ENCODE results near the gene MUC5AC.
"Not testable (repeated sequence)": the region's sequence is repeated elsewhere in the genome, so short reads cannot be mapped to it uniquely, and the experiment has no call there.

MUC5AC gene

GRCh38 chr11:1161410-1162137, 3.8 kb downstream of the MUC5AC start:
- no peak overlapping the region for H3K4me3 ChIP-seq (ENCODE audit: low read depth, low read length)
- TF ChIP-seq, protein P1, sequence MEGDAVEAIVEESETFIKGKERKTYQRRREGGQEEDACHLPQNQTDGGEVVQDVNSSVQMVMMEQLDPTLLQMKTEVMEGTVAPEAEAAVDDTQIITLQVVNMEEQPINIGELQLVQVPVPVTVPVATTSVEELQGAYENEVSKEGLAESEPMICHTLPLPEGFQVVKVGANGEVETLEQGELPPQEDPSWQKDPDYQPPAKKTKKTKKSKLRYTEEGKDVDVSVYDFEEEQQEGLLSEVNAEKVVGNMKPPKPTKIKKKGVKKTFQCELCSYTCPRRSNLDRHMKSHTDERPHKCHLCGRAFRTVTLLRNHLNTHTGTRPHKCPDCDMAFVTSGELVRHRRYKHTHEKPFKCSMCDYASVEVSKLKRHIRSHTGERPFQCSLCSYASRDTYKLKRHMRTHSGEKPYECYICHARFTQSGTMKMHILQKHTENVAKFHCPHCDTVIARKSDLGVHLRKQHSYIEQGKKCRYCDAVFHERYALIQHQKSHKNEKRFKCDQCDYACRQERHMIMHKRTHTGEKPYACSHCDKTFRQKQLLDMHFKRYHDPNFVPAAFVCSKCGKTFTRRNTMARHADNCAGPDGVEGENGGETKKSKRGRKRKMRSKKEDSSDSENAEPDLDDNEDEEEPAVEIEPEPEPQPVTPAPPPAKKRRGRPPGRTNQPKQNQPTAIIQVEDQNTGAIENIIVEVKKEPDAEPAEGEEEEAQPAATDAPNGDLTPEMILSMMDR (IDR thresholded peaks at IDR 0.05; ENCODE audit: borderline replicate concordance, insufficient read depth, low read depth, low read length) = no peak

- TF ChIP-seq, protein P1 (IDR thresholded peaks at IDR 0.05; ENCODE audit: borderline replicate concordance, insufficient read depth, low read depth, low read length) = no peak
- no peak overlapping the region for H3K4me3 ChIP-seq (ENCODE audit: low read depth, low read length)
These were observed 4.4 kb downstream of the MUC5AC start for GRCh38 chr11:1162138-1162475.

GRCh38 chr11:1162491-1163311, 4.9 kb downstream of the MUC5AC start:
- TF ChIP-seq, protein P1 (IDR thresholded peaks at IDR 0.05; ENCODE audit: borderline replicate concordance, insufficient read depth, low read depth, low read length) = no peak
- no peak overlapping the region for H3K4me3 ChIP-seq (ENCODE audit: low read depth, low read length)

DNA sequence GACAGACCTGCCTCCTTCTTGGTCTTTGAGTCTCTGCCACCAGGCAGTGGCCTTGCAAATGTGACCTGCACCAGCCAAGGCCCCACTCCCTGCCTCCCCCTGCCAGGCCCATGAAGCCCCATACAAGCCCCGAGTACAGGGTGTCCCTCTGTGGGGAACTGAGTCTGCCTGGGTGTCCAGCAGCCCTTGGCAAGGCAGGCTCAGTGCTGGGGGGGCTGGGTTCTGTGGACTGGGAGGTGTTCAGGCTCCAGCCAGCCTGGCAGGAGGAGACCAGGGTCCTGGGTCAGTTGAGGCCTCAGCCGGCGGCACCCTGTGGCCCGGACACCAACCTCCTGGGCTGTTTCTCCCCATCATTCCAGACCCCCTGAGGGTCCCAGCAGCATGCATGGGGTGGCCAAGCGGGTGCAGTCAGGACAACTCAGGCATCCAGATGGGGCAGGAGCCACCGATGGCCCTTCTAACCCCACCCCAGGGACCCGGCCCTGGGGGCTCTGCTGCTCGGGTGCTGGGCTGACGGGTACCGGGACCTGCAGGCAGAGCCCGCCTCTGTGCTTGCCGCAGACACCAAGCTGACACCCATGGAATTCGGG, 5.7 kb downstream of the MUC5AC start:
- H3K4me3 ChIP-seq (ENCODE audit: low read depth, low read length) = no peak overlapping the region
- TF ChIP-seq, protein P1 (IDR thresholded peaks at IDR 0.05; ENCODE audit: borderline replicate concordance, insufficient read depth, low read depth, low read length) = no peak

DNA sequence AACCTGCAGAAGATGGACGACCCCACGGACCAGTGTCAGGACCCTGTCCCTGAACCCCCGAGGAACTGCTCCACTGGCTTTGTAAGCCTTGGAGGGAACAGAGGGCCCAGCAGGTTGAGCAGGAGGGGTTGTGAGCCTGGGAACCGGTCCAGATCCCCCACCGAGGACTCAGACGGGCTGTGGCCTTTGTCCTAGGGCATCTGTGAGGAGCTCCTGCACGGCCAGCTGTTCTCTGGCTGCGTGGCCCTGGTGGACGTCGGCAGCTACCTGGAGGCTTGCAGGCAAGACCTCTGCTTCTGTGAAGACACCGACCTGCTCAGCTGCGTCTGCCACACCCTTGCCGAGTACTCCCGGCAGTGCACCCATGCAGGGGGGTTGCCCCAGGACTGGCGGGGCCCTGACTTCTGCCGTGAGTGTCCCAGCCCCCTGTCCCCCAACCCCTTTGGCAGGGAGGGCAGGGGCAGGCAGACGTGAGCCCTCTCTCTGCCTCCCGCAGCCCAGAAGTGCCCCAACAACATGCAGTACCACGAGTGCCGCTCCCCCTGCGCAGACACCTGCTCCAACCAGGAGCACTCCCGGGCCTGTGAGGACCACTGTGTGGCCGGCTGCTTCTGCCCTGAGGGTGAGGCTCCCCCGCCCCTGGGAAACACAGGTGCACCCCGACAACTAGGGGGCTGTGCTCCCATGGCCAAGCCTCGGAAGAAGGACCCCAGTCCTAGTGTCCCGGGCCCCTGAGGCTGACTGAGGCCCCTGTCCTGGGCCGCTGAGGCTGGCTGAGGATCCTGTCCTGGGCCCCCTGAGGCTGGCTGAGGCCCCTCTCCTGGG, 6.4 kb downstream of the MUC5AC start:
- TF ChIP-seq, protein P1 (IDR thresholded peaks at IDR 0.05; ENCODE audit: borderline replicate concordance, insufficient read depth, low read depth, low read length) = no peak
- no peak overlapping the region for H3K4me3 ChIP-seq (ENCODE audit: low read depth, low read length)

DNA sequence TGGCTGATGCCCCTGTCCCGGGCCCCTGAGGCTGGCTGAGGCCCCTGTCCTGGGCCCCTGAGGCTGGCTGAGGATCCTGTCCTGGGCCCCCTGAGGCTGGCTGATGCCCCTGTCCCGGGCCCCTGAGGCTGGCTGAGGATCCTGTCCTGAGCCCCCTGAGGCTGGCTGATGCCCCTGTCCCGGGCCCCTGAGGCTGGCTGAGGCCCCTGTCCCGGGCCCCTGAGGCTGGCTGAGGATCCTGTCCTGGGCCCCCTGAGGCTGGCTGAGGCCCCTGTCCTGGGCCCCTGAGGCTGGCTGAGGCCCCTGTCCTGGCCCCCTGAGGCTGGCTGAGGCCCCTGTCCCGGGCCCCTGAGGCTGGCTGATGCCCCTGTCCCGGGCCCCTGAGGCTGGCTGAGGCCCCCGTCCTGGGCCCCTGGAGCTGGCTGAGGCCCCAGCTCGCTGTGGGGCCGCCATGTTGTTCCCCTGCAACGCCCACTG, 7.1 kb downstream of the MUC5AC start:
- not testable (repeated sequence) for H3K4me3 ChIP-seq (ENCODE audit: low read depth, low read length)

Data from GM12875 (cell line).